GM08714 (cell line): Measurements from ENCODE around the gene TPCN2.

Experiments used
- H3K4me3 ChIP-seq: fragments of 200-500 bp; sonication (Bioruptor generic); 2 replicates; pipeline ENCODE4 v1.5.1; 2014; ENCODE audit warnings: mild to moderate bottlenecking, low read length, inconsistent platforms
- ZNF274 ChIP-seq: IDR thresholded peaks from 2 replicates; pipeline ENCODE4 v1.6.1; 2012; ENCODE audit warnings: mild to moderate bottlenecking, low read depth, low read length

TPCN2 gene

DNA sequence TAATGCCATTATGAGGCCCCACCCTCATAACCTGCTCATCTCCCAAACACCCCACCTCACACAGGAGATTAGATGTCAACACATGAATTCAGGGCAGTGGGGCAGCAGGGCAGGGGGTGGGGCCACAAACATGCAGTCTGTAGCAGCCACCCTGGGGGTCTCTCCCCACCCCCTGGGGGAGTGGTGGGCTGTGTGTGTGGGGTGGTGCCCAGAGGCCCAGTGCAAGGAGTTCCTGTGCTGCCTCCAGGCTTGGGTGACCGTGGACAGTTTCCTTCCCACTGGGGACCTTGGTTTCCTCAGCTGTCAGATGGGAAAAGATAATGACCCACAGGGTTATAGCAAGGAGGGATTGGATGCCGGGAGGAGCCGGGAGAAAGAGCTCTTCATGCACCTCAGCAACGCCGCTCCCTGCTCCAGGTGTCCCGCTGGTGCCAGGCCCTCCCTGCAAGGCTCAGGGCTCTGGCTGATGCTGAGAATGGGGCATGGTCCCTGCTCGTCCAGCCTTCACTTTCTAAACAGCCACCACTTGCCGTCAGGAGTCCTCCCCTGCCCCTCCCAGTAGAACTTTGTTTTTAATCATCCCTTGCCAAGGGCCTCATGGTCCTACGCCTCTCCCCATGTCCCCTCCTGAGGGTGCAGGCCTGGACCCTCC is 33.7 kb upstream of the TPCN2 start:
- TF ChIP-seq ZNF274, result no peak
- H3K4me3 ChIP-seq, result no peak overlapping the region

DNA sequence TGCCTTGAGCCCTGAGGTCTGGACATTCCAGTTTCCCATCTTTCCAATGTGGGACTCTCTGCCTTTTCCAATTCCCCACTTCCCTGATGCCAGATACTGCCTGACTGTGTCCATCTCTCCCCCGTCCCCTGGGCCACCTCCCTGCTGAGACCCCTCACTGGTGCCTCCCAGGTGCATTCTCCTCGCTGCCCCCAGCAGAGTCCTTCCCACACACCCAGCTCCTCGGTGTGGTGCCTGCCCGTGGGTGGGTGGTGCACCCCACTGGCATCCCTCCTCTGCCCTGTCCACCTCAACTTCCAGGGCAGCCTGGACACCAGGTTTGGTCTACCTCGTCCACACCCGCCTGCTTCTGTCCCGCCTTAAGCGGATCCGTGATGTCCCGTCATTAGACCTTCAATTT is 30.8 kb upstream of the TPCN2 start:
- TF ChIP-seq ZNF274, result no peak
- H3K4me3 ChIP-seq, result no peak overlapping the region

DNA sequence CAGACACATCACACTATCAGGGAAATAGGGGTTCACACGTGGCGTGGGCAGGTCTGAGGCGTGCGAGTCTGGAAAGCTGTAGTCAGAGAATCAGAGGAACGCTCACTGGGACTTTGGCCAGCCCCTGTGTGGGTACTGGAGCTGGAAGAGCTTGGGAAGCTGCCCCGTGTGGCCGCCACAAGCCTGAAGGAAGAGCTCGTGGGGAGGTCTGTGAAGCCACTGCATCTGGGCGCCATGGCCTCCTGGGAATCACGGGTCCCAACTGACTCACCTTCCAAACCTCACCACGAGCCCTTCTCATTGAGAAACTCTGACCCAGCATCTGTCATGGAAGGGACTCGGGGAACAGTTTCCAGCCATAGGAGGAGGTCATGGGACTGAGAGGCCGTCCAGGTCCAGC is 29.8 kb upstream of the TPCN2 start:
- no peak overlapping the region for H3K4me3 ChIP-seq
- no peak for TF ChIP-seq ZNF274

DNA sequence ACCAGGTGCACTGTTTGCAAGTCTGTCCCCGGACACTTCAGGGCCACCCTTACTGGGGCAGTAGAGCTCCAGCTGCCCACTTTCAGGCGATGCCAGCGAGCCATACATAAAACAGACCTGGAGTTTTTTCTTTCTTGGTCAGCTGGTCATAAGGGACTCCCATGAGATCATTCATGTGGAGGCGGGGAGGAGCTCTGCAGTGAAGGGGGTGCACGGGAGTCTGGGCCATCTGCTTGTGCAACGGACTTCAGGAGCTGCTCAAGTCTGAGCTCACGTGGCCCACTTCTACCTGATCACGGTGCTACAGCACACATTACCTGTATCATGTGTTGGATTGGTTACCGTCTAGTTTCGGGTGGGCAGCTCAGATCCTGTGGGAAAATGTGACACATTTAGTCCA is 26.5 kb upstream of the TPCN2 start:
- H3K4me3 ChIP-seq, result no peak overlapping the region
- TF ChIP-seq ZNF274, result no peak

DNA sequence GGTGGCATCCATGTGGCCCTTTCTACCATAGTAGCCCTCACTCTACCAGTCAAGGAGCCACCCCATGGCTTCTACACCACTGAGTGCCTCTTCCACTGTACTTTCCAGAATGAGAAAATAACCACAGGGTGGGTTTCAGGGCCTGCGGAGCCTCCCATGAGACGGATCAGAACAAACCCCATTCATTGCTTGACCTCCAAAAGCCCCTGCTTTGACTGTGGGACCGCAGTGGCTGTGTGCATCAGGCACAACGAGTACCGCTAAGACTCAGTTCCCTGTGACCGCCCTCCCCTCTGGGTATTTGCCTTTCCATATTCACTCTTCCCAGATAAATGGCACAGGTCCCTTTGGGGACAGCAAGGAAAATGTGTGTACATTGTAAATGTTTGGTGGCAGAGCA is 24.2 kb upstream of the TPCN2 start:
- no peak for TF ChIP-seq ZNF274
- H3K4me3 ChIP-seq, result no peak overlapping the region

GRCh38 chr11:69027704-69028372 is 20.9 kb upstream of the TPCN2 start:
- H3K4me3 ChIP-seq, result no peak overlapping the region
- no peak for TF ChIP-seq ZNF274

DNA sequence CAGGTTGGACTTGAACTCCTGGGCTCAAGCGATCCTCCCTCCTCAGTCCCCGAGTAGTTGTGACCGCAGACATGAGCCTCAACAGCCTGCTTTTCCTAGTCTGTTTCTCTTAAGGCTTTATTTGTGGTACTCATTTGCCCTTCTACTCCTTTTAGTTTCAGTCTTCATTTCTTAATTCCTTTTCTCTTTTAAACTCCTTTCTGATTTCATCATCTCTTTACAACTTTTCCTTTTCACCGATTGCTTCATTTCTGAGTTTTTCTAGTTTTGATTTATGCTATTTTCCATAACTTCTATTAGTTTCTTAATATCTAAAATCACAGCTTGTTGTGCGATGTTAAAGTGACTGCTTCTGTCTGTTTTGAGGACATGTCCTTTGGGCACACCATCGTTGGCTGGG is 18.4 kb upstream of the TPCN2 start:
- no peak overlapping the region for H3K4me3 ChIP-seq
- TF ChIP-seq ZNF274, result no peak

- no peak overlapping the region for H3K4me3 ChIP-seq
- TF ChIP-seq ZNF274, result no peak
Observed at GRCh38 chr11:69032833-69033232, 15.9 kb upstream of the TPCN2 start.

DNA sequence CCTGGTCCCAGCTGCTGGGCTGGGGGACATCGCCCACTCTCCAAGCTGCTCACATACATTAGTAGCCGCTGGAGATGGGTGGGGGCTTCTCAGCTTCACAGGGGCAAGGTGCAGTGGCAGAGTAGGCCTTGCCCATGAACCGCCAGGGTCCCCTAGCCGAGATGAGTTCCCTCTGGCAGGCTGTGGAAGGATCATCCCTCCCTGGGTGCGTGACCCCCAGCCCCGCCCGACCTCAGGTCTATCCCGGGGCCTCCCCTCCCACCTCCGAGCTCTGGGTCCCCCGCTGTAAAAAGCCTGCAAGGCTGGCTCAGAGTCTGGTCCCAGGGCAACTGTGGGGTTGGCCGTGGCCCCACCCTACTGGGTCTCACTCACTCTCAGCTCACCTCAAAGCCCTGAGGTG is 15.3 kb upstream of the TPCN2 start:
- no peak for TF ChIP-seq ZNF274
- no peak overlapping the region for H3K4me3 ChIP-seq

DNA sequence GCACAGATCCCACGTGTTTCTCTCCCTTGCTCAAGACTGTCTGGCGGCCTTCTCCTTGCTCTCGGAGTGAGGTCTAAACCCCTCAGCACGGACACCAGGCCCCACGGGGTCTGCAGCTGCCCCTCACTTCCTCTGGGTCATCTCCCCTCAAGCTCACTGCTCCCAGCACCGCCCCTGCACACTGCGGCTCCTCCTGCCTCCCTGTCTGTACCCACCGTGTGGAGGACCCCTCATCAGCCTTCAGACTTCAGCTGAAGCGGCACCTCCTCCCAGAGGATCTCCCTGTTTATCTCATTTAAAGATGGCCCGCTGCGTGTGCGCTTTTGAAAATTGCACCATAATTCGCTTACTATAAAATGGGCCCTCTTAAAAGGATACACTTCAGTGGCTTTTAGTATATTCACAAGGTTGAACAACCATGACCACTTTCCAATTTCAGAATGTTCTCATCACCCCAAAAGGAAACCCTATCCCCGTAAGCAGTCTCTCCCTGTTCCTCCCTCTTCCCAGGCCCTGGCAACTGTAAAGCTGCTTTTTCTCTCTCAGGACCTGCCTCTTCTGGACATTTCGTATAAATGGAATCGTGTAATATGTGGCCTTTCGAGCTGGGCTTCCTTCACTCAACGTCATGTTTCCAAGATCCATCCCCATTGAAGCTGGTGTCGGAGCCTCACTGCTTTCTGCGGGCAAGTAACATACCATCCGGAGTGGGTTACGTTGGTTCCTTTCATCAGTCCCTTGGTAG is 14.4 kb upstream of the TPCN2 start:
- H3K4me3 ChIP-seq, result no peak overlapping the region
- no peak for TF ChIP-seq ZNF274

DNA sequence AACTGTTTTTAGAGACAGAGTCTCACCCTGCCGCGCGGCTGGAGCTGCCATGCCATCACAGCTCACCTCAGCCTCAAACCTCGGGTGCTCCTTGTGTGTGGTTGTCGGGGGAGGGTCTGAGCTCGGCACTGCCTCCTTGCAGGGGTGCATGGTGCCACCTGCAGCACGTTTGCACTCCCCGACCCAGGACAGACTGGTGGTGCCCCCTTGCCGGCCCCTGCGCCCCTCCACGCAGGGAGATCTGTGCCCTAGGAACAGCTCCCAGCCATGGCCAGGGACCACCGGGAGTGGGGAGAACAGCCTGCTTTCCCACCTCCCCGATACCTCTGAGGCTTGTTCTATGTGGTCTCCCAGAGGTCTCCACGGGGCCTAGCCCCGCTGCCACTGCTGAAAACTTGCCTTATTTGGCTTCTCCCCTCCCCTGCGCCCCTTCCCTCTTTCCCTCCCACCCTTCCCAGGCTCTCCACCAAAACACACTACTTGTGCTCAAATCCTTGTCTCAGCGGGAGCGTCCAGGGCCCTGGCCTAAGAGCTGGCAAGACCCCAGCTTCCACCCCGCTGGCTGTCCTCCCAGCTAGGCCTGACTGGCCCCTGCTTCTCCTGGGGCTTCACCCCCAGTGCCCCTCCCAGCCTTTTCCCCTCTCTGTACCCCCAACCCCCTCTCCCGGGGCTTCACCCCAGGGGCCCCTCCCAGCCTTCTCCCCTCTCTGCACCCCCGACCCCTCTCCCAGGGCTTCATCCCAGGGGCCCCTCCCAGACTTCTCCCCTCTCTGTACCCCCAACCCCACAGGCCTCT is 13.4 kb upstream of the TPCN2 start:
- no peak overlapping the region for H3K4me3 ChIP-seq
- no peak for TF ChIP-seq ZNF274

DNA sequence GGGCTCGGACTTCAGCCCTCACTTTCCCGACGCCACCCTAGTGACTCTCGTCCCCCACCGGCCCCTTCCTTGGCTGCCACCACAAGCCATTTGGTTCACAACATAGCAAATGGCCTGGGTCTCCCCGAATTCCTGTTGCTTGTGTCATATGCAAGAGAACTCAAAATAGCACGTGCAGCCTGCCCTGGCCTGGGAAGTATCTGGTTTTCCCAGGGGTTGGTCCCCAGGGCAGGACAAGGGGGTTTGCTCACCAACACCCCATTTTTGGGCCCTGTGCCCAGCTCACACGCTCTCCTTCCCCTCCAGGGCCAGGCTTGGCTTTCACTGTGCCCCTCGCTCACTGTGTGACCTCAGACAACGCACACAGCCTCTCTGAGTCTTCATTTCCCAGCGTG is 12.8 kb upstream of the TPCN2 start:
- H3K4me3 ChIP-seq, result no peak overlapping the region
- TF ChIP-seq ZNF274, result no peak

GRCh38 chr11:69037074-69037473 is 11.7 kb upstream of the TPCN2 start:
- H3K4me3 ChIP-seq, result no peak overlapping the region
- no peak for TF ChIP-seq ZNF274

DNA sequence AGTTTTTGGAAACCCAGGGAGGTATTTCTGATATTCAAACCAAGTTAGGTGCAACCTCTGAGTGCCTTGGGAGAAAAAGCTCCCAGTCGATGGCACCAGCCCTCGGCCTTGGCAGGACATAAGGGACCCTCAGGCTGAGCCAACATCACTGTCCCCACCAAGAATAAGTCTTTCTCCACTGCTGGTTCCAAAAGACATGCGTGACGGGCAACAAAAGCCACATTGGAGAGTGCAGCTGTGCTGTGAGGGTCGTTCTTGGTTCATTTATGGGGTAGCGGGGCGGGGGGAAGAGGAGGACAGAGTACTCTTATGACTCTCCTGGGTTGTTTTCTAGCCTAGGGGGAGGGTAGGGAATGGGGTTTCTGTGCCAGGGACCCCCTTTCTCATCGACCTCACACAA is 11.2 kb upstream of the TPCN2 start:
- no peak overlapping the region for H3K4me3 ChIP-seq
- no peak for TF ChIP-seq ZNF274

- no peak overlapping the region for H3K4me3 ChIP-seq
- no peak for TF ChIP-seq ZNF274
Observed at GRCh38 chr11:69039501-69039900, 9.2 kb upstream of the TPCN2 start.

DNA sequence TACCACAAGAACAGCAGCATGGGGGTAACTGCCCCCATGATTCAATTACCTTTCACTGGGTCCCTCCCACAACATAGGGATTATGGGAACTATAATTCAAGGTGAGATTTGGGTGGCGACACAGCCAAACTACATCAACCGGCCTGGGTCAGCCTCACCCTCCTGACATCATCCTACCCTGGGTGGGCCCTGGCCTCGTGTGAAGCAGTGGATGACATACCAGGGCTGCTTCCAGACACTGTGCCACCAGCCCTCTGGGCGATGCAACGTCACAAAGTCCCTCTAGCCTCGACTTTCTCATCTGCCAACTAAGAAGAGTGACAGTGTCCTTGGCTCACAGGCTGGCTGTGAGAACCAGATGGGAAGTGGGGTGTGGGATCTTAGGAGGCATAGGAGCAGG is 8.7 kb upstream of the TPCN2 start:
- H3K4me3 ChIP-seq, result no peak overlapping the region
- no peak for TF ChIP-seq ZNF274
